Right atrium auricular region (tissue), 2 donors: Measurements from ENCODE around the gene NEK6. TPM values are rescaled to one million over a fixed set of nuclear protein-coding genes. Genes with fewer than 3 reads are reported as not detected.

Experiments
- DNase-seq: peaks from one replicate; pipeline ENCODE4 v3.0.0-alpha.2; 2019; ENCODE audit warnings: low spot score
- H3K27ac ChIP-seq, 2 donors: fragments of 200-600 bp; sonication (generic); 1 replicate in 1 of 2; 2 replicates in 1 of 2; pipeline ENCODE4 v1.5.1; 2016 to 2019
- H3K27me3 ChIP-seq, 2 donors: fragments of 200-600 bp; sonication (generic); one replicate each; pipeline versions ENCODE4 v1.5.1 to v1.6.0; 2017 to 2019
- H3K36me3 ChIP-seq: fragments of 200-600 bp; sonication (generic); one replicate; pipeline ENCODE4 v1.5.1; 2016
- H3K4me1 ChIP-seq, 2 donors: fragments of 200-600 bp; sonication (generic); one replicate each; pipeline versions ENCODE4 v1.5.1 to v1.6.0; 2017 to 2019
- H3K4me3 ChIP-seq, 2 donors: fragments of 200-600 bp; sonication (generic); 1 replicate in 1 of 2; 2 replicates in 1 of 2; pipeline ENCODE4 v1.5.1; 2017 to 2019; ENCODE audit warnings: mild to moderate bottlenecking in 1 of 2, moderate library complexity in 1 of 2
- H3K9me3 ChIP-seq, 2 donors: fragments of 200-600 bp; sonication (generic); one replicate each; pipeline ENCODE4 v1.5.1; 2019
- CTCF ChIP-seq, 2 donors: fragments of 200-600 bp; sonication (generic); IDR thresholded peaks; one replicate each; pipeline ENCODE4 v1.5.1; 2019; ENCODE audit warnings: antibody characterized with exemption in 2 of 2
- total RNA-seq, 2 donors: library from RNA; depleted of rRNA; stranded (reverse); fragments of >200 nt; gene quantifications; one replicate each; pipeline ENCODE4 v1.1.0, GENCODE V29; 2016

Gene NEK6
- 1 to 10 TPM; 9.2 to 9.7 TPM for total RNA-seq

GRCh38 chr9:124257844-124258606, at the start of gene NEK6:
TSS of gene NEK6 (plus strand) at chr9:124257949. CDS start at chr9:124301965, 44,016 bp downstream.
- Histone ChIP-seq H3K4me3 (peak within 1 kb of the TSS; percentile 70 to 77), H3K36me3 (no peaks in the 10 kb centered on the region), H3K9me3 (no peaks in the 10 kb centered on the region), H3K4me1 (peaks cover 0 to 48% of the 10 kb centered on the region in 2 donors), H3K27me3 (no peaks in the 10 kb centered on the region), H3K27ac (peak within 1 kb of the TSS; percentile 81 to 84)
- no peak for DNase-seq
- no peak for TF ChIP-seq CTCF (IDR thresholded peaks at IDR 0.05)

GRCh38 chr9:124208571-124208970, 49.2 kb upstream of the NEK6 start:
- Histone ChIP-seq H3K36me3 (no peaks in the 10 kb centered on the region), H3K27ac (no peak overlapping the region), H3K27me3 (no peaks in the 10 kb centered on the region), H3K4me1 (peaks cover 0 to 1% of the 10 kb centered on the region in 2 donors), H3K9me3 (no peaks in the 10 kb centered on the region), H3K4me3 (no peak overlapping the region)
- DNase-seq: no peak
- TF ChIP-seq CTCF (IDR thresholded peaks at IDR 0.05): no peak

GRCh38 chr9:124209279-124209678, 48.5 kb upstream of the NEK6 start:
- Histone ChIP-seq H3K27ac (no peak overlapping the region), H3K4me1 (peaks cover 0 to 8% of the 10 kb centered on the region in 2 donors), H3K27me3 (no peaks in the 10 kb centered on the region), H3K9me3 (no peaks in the 10 kb centered on the region), H3K36me3 (no peaks in the 10 kb centered on the region), H3K4me3 (no peak overlapping the region)
- DNase-seq: no peak
- TF ChIP-seq CTCF (IDR thresholded peaks at IDR 0.05): no peak

GRCh38 chr9:124209774-124210173, 48.0 kb upstream of the NEK6 start:
- no peaks in the 10 kb centered on the region for H3K36me3 ChIP-seq
- TF ChIP-seq CTCF (IDR thresholded peaks at IDR 0.05): no peak
- DNase-seq: no peak
- no peak overlapping the region for H3K4me3 ChIP-seq
- H3K4me1 ChIP-seq: peaks cover 0 to 9% of the 10 kb centered on the region in 2 donors
- no peaks in the 10 kb centered on the region for H3K9me3 ChIP-seq
- H3K27me3 ChIP-seq: no peaks in the 10 kb centered on the region
- H3K27ac ChIP-seq: no peak overlapping the region

GRCh38 chr9:124210697-124211096, 47.1 kb upstream of the NEK6 start:
- no peaks in the 10 kb centered on the region for H3K9me3 ChIP-seq
- peaks cover 0 to 9% of the 10 kb centered on the region in 2 donors for H3K4me1 ChIP-seq
- no peak for TF ChIP-seq CTCF (IDR thresholded peaks at IDR 0.05)
- H3K27ac ChIP-seq: no peak overlapping the region
- no peaks in the 10 kb centered on the region for H3K27me3 ChIP-seq
- no peak for DNase-seq
- H3K4me3 ChIP-seq: no peak overlapping the region
- H3K36me3 ChIP-seq: no peaks in the 10 kb centered on the region
